ENCODE results near the gene EVL. TPM values are rescaled to one million over a fixed set of nuclear protein-coding genes. Genes with fewer than 3 reads are reported as not detected.
"Not testable (repeated sequence)": the region's sequence is repeated elsewhere in the genome, so short reads cannot be mapped to it uniquely, and the experiment has no call there.

EVL gene
- total RNA-seq, 4 donors from 2014 or later = 33.7 to 148 (median 56.1) TPM

GRCh38 chr14:100063314-100063941 lies 1.8 kb upstream of the EVL start:
- no peak for DNase-seq (ENCODE audit: low spot score)
- TF ChIP-seq CTCF (IDR thresholded peaks at IDR 0.05) = no peak
- no peak for ATAC-seq (ENCODE audit: low FRiP score)

- not testable (repeated sequence) for DNase-seq (ENCODE audit: low spot score); ATAC-seq (ENCODE audit: low FRiP score)
These were observed 708 bp upstream of the EVL start for GRCh38 chr14:100064335-100065092.

- no peak for TF ChIP-seq CTCF (IDR thresholded peaks at IDR 0.05)
- no peak for ATAC-seq (ENCODE audit: low FRiP score)
- DNase-seq (ENCODE audit: low spot score) = no peak
These were observed 836 bp downstream of the EVL start for GRCh38 chr14:100065942-100066574.

- TF ChIP-seq CTCF (IDR thresholded peaks at IDR 0.05) = no peak
- ATAC-seq (ENCODE audit: low FRiP score) (no peak), DNase-seq (ENCODE audit: low spot score) (no peak)
These were observed 1.7 kb downstream of the EVL start for GRCh38 chr14:100066962-100067361.

- ATAC-seq (ENCODE audit: low FRiP score) (no peak), DNase-seq (ENCODE audit: low spot score) (no peak)
- TF ChIP-seq CTCF (IDR thresholded peaks at IDR 0.05) = no peak
These were observed 2.3 kb downstream of the EVL start for GRCh38 chr14:100067481-100067880.

- DNase-seq (ENCODE audit: low spot score) (no peak), ATAC-seq (ENCODE audit: low FRiP score) (peak; percentile 40)
- TF ChIP-seq CTCF (IDR thresholded peaks at IDR 0.05) = no peak
These were observed 3.0 kb downstream of the EVL start for GRCh38 chr14:100067971-100068959.
